Lower leg skin (tissue), 3 donors: ENCODE measurements around the gene PRAME.

Experiments
- CTCF ChIP-seq, 3 donors: fragments of 450-650 bp; IDR thresholded peaks; one replicate each; pipeline ENCODE4 v1.5.1; 2016; ENCODE audit warnings: antibody characterized with exemption in 3 of 3, mild to moderate bottlenecking in 3 of 3, moderate library complexity in 2 of 3
- POLR2A ChIP-seq, 2 donors: fragments of 450-650 bp; IDR thresholded peaks; one replicate each; pipeline ENCODE4 v1.6.1; 2016 to 2017; ENCODE audit warnings: antibody characterized with exemption in 2 of 2, mild to moderate bottlenecking in 1 of 2, moderate library complexity in 1 of 2

DNA sequence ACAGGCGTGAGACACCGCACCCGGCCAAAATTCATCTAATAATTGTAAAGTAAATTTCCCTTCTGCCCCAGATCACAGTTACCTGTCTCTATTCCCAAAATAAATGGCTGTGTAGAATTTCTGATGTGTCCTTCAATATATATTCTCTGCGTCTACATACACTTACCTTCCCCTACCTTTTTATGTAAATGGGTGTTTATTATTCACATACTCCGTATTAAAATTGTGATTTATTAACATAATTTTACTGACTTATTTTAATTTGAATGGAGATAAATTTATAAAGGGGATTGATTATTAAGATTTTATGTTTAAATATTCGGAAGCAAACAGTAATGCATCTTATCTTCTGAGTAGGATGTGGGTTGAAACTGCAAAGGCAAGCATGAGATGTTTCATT is 22.6 kb downstream of the PRAME start:
- TF ChIP-seq CTCF (IDR thresholded peaks at IDR 0.05) (no peak), POLR2A (IDR thresholded peaks at IDR 0.05) (no peak)
